Heart left ventricle (tissue), 13 donors: ENCODE data around the gene MICU1.

ENCODE experiments used
- POLR2A ChIP-seq, 2 donors: fragments of 450-650 bp; IDR thresholded peaks; one replicate each; pipeline ENCODE4 v1.6.1; 2017; ENCODE audit warnings: antibody characterized with exemption in 2 of 2, mild to moderate bottlenecking in 2 of 2, moderate library complexity in 2 of 2
- TF ChIP-seq, protein P1 (sequence below), 12 donors: fragments of 200-600 bp; sonication (generic) in 4 of 12; IDR thresholded peaks; one replicate each; pipeline versions ENCODE4 v1.5.0 to v1.8.0; 2018 to 2022; ENCODE audit warnings: antibody characterized with exemption in 12 of 12, mild to moderate bottlenecking in 5 of 12
- donor health status: ischemic (EF 13 %, LVEDD 7.1; RV severe dilation, severe dysfunction).
- donor health status: DM: no; HTN: yes; CAD: no.
- donor health status: DM: no; HTN: no; CAD: no.
- donor health status: ischemic (EF 25% LVEDD 6.9; RV normal size, moderate dysfunction).
- donor health status: ischemic (EF 25% LVEDD 5.7; RV mildly dilated, moderate dysfunction).
- donor health status: ischemic (EF 35%, LVEDD 5.7; RV mildly dilated, moderate dysfunction).
- donor health status: nonischemic (EF 11% LVEDD 7.7; RV severe dilation, severe dysfunction).
- donor health status: DM: yes; HTN: yes; CAD: no.
- donor health status: PGD.
- donor health status: ischemic (EF 29% LVEDD 5.4; RV normal size, mild dysfunction).
- donor health status: nonischemic (EF 23%, LVEDD 6.1; RV moderate dilation, normal function).

DNA sequence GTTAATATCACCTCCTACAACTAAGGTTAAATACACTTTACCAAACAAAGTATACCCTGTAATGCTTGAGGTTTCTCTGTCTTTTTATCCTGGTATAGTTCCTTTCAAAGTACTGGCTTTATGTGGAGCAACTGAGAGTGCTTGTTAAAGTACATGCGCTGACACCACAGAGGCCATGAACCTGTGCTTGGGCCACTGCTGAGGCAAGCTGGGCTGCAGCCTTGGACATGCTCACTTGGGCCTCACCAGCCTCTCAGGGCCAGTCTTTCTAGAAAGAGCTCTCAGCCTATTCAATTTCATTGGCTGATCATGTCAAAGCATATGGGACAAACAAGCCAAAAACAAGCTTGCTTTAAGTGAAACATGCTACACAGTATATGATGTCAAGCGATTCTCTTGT lies 145.0 kb downstream of the MICU1 start:
- no peak for TF ChIP-seq POLR2A (IDR thresholded peaks at IDR 0.05)
- TF ChIP-seq, protein P1, sequence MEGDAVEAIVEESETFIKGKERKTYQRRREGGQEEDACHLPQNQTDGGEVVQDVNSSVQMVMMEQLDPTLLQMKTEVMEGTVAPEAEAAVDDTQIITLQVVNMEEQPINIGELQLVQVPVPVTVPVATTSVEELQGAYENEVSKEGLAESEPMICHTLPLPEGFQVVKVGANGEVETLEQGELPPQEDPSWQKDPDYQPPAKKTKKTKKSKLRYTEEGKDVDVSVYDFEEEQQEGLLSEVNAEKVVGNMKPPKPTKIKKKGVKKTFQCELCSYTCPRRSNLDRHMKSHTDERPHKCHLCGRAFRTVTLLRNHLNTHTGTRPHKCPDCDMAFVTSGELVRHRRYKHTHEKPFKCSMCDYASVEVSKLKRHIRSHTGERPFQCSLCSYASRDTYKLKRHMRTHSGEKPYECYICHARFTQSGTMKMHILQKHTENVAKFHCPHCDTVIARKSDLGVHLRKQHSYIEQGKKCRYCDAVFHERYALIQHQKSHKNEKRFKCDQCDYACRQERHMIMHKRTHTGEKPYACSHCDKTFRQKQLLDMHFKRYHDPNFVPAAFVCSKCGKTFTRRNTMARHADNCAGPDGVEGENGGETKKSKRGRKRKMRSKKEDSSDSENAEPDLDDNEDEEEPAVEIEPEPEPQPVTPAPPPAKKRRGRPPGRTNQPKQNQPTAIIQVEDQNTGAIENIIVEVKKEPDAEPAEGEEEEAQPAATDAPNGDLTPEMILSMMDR (IDR thresholded peaks at IDR 0.05) = no peak
